Activated CD4-positive, alpha-beta T cell treated with anti-CD3 and anti-CD28 coated beads, Interleukin-10, Interleukin-2, amounts not matched to agents 100 ng/mL and 50 ng/mL, durations not matched to agents 16 hours and 8 hours (primary cell): ENCODE measurements around the gene TNPO2.
A peak's percentile ranks its signal among the peaks of the same experiment; 100 is the strongest.

Experiments
- DNase-seq: peaks from one replicate; pipeline ENCODE4 v3.0.0-alpha.2; 2020

Gene TNPO2

GRCh38 chr19:12723641-12724426 lies at the start of gene TNPO2:
TNPO2 (minus strand) TSS chr19:12723932; CDS start chr19:12720977, 2,955 bp downstream.
- DNase-seq, result peak; percentile 87

GRCh38 chr19:12772323-12772722 lies 48.6 kb upstream of the TNPO2 start:
- DNase-seq, result no peak

GRCh38 chr19:12770922-12771321 lies 47.2 kb upstream of the TNPO2 start:
- no peak for DNase-seq

- DNase-seq, result peak; percentile 76
These were observed 46.0 kb upstream of the TNPO2 start for GRCh38 chr19:12769689-12770088.

- no peak for DNase-seq
These were observed 43.9 kb upstream of the TNPO2 start for GRCh38 chr19:12767666-12768065.

- DNase-seq, result no peak
These were observed 43.4 kb upstream of the TNPO2 start for GRCh38 chr19:12767150-12767549.

- DNase-seq, result peak; percentile 75
These were observed 42.4 kb upstream of the TNPO2 start for GRCh38 chr19:12766051-12766521.

- DNase-seq, result no peak
These were observed 41.0 kb upstream of the TNPO2 start for GRCh38 chr19:12764698-12765097.

- DNase-seq, result no peak
These were observed 39.4 kb upstream of the TNPO2 start for GRCh38 chr19:12763100-12763499.

- no peak for DNase-seq
These were observed 36.0 kb upstream of the TNPO2 start for GRCh38 chr19:12759686-12760085.

- DNase-seq, result peak; percentile 72
These were observed 34.0 kb upstream of the TNPO2 start for GRCh38 chr19:12757544-12758274.

- DNase-seq, result no peak
These were observed 32.6 kb upstream of the TNPO2 start for GRCh38 chr19:12756150-12756883.

- DNase-seq, result no peak
These were observed 30.9 kb upstream of the TNPO2 start for GRCh38 chr19:12754465-12755196.

- DNase-seq, result no peak
These were observed 28.5 kb upstream of the TNPO2 start for GRCh38 chr19:12752056-12752781.

GRCh38 chr19:12751635-12752034 lies 27.9 kb upstream of the TNPO2 start, which contains the start of gene BEST2:
BEST2 (plus strand) TSS chr19:12751791; CDS start chr19:12752593, 802 bp downstream.
- no peak for DNase-seq

GRCh38 chr19:12750851-12751250 lies 27.1 kb upstream of the TNPO2 start:
- no peak for DNase-seq

GRCh38 chr19:12749938-12750521 lies 26.3 kb upstream of the TNPO2 start:
- DNase-seq, result no peak

- no peak for DNase-seq
These were observed 24.8 kb upstream of the TNPO2 start for GRCh38 chr19:12748489-12748888.

GRCh38 chr19:12745166-12745897 lies 21.6 kb upstream of the TNPO2 start:
- no peak for DNase-seq

GRCh38 chr19:12737835-12738351 lies 14.2 kb upstream of the TNPO2 start:
- DNase-seq, result no peak
